GM21381 (cell line): ENCODE data around the gene MPP3.
"Not testable (repeated sequence)": the region's sequence is repeated elsewhere in the genome, so short reads cannot be mapped to it uniquely, and the experiment has no call there.

Experiments
- ATAC-seq: cut with Tn5 transposase; IDR thresholded peaks from one replicate; pipeline ENCODE4 v1.9.1; 2021; ENCODE audit warnings: mild to moderate bottlenecking, moderate library complexity; ENCODE audit not compliant: unreplicated experiment

MPP3 gene

GRCh38 chr17:43809121-43809520 is 23.8 kb downstream of the MPP3 start:
- ATAC-seq: no peak

GRCh38 chr17:43808076-43808475 is 24.9 kb downstream of the MPP3 start:
- no peak for ATAC-seq

GRCh38 chr17:43805117-43805516 is 27.8 kb downstream of the MPP3 start:
- ATAC-seq: no peak

GRCh38 chr17:43803758-43804157 is 29.2 kb downstream of the MPP3 start:
- no peak for ATAC-seq

DNA sequence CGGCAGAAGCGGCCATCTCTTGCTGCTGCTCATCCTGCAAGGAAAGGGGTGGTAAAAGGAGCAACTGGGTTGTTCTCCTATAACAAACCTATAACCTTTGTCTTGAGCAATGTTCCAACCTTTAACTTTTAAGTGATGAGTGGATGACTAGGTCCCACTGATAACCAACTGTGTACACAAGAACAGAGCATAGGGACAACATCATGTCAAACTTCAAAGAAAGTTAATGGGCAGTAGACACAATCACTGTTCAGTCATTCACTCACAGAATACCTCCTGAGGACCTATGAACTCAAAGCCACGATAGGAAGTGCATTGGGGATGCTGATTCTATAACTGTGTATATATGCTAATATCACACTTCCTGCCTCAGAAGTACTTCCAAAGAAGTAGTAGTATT is 31.1 kb downstream of the MPP3 start:
- no peak for ATAC-seq

DNA sequence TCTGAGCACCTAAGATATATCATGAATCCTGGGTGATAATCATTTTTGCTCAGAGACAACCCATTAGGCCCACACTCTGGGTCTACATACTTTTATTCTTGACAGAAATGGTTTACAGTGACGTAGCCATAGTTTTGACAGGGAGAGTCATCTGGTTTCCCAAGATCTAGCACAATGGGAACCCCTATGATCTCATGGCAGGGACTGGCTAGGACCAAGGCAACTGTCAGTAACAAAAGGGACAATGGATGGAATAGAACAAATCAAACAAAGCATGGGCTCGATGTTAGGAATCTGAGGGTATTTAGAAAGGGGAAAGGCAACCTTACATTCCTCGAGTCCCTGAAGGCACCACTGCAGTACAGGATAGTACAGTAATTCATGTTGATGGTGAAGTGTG is 32.2 kb downstream of the MPP3 start:
- ATAC-seq: no peak

GRCh38 chr17:43799047-43799446 is 33.9 kb downstream of the MPP3 start:
- no peak for ATAC-seq

DNA sequence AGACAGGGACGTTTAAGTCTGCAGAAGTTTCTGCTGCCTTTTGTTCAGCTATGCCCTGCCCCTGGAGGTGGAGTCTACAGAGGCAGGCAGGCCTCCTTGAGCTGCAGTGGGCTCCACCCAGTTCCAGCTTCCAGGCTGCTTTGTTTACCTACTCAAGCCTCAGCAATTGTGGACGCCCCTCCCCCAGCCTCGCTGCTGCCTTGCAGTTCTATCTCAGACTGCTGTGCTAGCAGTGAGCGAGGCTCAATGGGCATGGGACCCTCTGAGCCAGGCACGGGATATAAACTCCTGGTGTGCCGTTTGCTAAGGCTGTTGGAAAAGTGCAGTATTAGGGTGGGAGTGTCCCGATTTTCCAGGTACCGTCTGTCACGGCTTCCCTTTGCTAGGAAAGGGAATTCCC is 34.9 kb downstream of the MPP3 start:
- not testable (repeated sequence) for ATAC-seq

GRCh38 chr17:43792668-43793067 is 40.3 kb downstream of the MPP3 start:
- not testable (repeated sequence) for ATAC-seq

GRCh38 chr17:43791589-43791988 is 41.4 kb downstream of the MPP3 start:
- ATAC-seq: no peak

GRCh38 chr17:43790311-43790940 is 42.5 kb downstream of the MPP3 start:
- ATAC-seq: no peak

GRCh38 chr17:43789482-43789881 is 43.5 kb downstream of the MPP3 start:
- no peak for ATAC-seq

- ATAC-seq: no peak
Measured at GRCh38 chr17:43788540-43788939, 44.4 kb downstream of the MPP3 start.

GRCh38 chr17:43787728-43788127 is 45.2 kb downstream of the MPP3 start:
- ATAC-seq: no peak

DNA sequence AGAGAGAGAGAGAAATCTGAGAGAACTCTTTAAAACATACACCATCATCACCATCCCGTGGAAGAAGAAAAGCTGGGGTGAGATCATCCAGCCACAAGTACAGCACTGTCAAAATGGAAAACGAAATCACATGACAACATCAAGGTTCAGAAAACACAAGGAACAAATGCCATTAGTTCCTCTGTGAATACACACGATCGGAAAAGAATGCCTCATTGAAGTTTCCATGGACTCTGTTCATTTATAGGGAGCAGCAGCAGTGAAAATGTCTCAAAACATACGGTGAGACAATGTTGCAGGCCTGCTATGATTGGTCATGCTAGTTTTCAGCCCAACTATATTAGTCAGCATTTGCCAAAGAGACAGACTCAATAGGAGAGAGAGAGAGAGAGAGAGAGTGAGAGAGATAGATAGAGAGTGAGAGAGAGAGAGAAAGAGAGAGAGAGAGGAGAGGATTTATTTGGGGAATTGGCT is 48.3 kb downstream of the MPP3 start:
- ATAC-seq: no peak

DNA sequence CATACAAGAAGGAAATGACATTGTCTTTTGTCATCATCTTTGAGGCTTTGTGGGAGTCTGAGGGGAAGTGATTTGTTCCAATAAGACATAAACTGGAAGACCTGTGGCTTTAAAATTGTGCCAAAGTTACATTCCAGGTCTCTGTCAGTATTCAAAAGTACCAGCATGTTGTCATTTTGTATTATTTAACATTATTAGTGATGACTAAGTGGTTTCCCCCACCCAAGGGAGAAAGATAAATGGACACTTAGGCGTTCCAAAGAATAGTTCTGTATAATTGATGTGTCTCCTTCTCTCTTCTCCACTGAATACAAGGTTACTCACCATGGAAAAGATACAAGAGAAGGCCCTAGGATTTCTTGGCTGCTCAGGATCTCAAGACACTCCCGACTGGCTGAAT is 48.9 kb downstream of the MPP3 start:
- no peak for ATAC-seq

DNA sequence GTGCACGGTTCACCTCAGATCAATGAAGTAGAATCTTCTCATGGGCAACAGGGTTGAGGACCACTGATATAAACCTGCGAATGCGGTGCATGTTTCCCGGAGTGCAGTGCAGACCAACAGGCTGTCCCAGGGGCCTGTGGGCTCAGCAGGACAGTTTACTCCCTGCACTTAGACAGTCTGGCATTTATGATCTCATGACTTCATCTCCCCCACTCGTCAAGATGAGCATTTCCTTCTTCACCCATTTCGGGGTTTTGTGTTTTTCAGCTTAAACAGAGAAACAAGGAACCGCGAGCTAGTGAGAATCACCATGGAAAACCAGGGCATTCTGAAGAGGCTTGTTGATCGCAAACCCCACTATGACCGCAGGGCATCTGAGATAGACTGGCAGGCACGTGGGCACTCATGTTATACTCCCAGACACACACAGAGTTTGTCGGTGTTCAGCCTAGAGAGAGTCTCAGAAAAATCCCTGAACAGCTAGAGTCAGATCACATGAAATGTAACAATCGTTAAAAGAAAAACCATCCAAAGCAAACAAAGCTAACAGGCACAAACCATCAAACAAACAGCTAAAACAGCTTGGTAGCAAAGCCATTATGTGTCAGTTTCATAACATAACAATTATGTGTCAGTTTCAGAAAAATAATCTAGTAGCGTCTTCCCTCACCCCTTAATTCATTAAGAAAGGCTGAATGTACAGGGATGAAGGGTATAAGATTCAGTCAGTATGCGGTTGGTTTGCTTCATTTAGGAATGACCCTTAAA is 49.8 kb downstream of the MPP3 start:
- ATAC-seq: no peak

DNA sequence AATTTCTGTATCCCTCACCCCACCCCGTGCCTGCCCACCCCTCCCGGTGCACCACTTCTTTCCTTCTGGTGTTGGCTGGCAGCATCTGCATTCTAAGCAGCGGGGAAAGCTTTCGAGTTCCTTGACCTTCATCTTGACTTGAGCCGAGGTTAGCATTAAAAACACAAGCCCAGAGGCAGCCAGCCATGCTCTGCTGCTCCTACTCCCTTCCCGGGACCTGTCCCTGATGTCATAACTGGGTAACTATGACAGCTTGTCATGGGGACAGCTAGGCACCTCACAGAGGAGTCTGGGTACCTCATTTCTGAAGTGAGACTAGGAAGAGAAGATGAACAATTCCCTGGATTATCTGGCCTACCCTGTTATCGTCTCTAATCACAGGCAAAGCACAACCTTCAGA is 52.8 kb downstream of the MPP3 start, which contains the start of gene CFAP97D1:
Gene CFAP97D1 (plus strand): TSS at position 301 of the 400 bp plus-strand sequence. CDS start 28 bp downstream, at position 329.
- ATAC-seq: no peak

DNA sequence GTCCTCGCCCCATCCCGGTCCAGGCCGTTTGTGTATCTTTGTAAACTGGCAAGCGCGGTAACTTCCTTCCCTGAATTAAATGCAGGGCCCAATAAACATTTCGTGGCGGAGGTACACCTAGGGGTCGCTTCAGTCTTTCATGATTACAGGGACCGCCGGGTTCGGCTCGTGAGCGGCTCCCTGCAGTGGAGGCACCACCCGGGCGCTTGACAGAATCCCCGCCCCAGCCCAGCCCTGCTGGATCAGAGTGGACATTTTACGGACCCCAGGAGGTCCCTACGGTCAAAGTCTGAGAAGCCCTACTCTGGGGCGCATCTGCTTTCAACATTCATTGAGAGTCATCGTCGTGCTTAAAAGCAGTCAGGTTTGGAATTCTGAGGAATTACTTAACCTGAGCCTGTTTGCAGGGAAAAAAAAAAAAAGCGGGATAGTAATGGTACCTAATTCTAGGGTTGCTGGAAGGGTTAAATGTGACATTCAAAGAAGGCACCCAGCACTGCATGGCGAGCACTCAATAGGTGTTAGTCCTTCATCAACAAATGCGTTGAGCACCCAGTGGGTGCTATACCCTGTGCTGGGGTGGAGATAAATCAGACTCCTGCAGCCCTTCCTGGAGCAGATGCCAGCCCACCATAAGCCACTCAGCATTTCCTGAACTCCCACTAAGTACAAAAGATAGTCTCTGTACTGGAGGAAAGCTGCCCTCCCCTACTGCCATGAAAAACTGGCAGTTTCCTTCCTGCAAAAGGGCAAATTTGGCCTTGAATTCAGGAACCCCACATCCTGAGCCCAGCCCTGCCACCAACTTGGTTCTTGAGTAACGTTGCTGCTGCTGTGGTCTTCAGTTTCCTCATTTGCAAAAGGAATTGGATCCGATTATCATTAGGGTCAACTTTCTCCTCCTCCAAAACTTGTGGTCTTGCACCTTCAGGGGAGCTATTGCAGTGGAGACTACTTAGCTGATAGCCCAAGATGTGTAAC is 53.5 kb downstream of the MPP3 start:
- no peak for ATAC-seq

- ATAC-seq: peak; percentile 75
Measured at GRCh38 chr17:43778337-43779144, 54.4 kb downstream of the MPP3 start, which contains the start of gene DUSP3. TSS of gene DUSP3 (minus strand) at chr17:43778977. CDS start at chr17:43778924, 53 bp downstream.
